GM21447 (cell line): Measurements from ENCODE around the gene ICA1L.
"Not testable (repeated sequence)": the region's sequence is repeated elsewhere in the genome, so short reads cannot be mapped to it uniquely, and the experiment has no call there.

ENCODE experiments used
- ATAC-seq: cut with Tn5 transposase; IDR thresholded peaks from one replicate; pipeline ENCODE4 v1.9.1; 2021; ENCODE audit not compliant: unreplicated experiment

ICA1L gene

GRCh38 chr2:202847693-202848524, 23.7 kb downstream of the ICA1L start:
- ATAC-seq, result no peak

GRCh38 chr2:202844656-202845055, 26.9 kb downstream of the ICA1L start:
- ATAC-seq, result no peak

GRCh38 chr2:202842690-202843089, 28.9 kb downstream of the ICA1L start:
- ATAC-seq, result no peak

GRCh38 chr2:202841090-202841867, 30.3 kb downstream of the ICA1L start:
- ATAC-seq, result no peak

GRCh38 chr2:202831242-202832220, 40.0 kb downstream of the ICA1L start:
- ATAC-seq, result no peak

- no peak for ATAC-seq
These were observed 46.7 kb downstream of the ICA1L start for GRCh38 chr2:202824901-202825300.

- ATAC-seq, result no peak
These were observed 49.2 kb downstream of the ICA1L start for GRCh38 chr2:202822411-202822810.

- ATAC-seq, result no peak
These were observed 50.1 kb downstream of the ICA1L start for GRCh38 chr2:202821206-202822160.

- ATAC-seq, result no peak
These were observed 53.2 kb downstream of the ICA1L start for GRCh38 chr2:202818321-202818720.

- no peak for ATAC-seq
These were observed 53.8 kb downstream of the ICA1L start for GRCh38 chr2:202817771-202818170.

GRCh38 chr2:202815548-202816360, 55.8 kb downstream of the ICA1L start:
- no peak for ATAC-seq

GRCh38 chr2:202814226-202814625, 57.3 kb downstream of the ICA1L start:
- no peak for ATAC-seq

GRCh38 chr2:202813387-202813786, 58.2 kb downstream of the ICA1L start:
- no peak for ATAC-seq

GRCh38 chr2:202808754-202809153, 62.8 kb downstream of the ICA1L start:
- no peak for ATAC-seq

GRCh38 chr2:202807431-202808138, 64.0 kb downstream of the ICA1L start:
- ATAC-seq, result not testable (repeated sequence)

- ATAC-seq, result not testable (repeated sequence)
These were observed 65.7 kb downstream of the ICA1L start for GRCh38 chr2:202805911-202806310.

GRCh38 chr2:202797944-202798343, 73.6 kb downstream of the ICA1L start:
- no peak for ATAC-seq

GRCh38 chr2:202790676-202791075, 80.9 kb downstream of the ICA1L start:
- ATAC-seq, result no peak
